Measurements from ENCODE around the gene INMT.

DNA sequence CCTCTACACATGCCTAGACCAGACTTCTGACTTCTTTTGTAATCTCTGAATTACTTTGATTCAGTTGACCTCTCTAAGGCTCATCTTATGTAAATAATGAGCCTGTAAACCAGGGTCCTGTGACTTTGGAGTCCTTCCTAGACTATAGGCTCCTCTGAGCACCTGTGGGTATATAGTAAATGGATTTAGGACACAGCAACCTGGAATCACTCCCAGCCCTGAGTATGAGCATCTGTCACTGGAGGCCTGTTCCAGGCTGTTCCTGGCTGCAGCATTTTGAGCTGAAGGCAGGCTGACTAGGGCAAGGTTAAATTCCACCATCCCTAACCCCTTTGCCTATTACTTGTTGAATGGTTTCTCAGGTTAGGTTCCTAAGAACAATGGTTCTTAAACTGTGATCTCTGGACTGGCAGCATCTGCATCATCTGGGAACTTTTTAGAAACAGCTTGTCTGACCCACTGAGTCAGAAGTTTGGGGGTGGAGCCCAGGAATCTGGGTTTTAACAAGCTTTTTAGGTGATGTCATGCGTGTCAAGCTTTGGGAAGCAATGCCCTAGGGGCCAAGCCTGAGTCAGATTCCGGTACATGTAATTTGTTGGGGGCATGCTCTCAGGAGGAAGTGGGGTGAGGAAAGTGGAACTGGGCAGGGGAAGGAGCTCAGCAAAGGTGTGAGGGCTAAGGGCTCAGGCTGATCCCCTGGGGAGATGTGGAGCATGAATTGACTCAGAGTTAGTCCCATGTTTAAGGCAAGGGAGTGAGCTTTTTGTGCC lies 47.5 kb downstream of the INMT start:
- no peak for TF ChIP-seq CTCF (IDR thresholded peaks at IDR 0.05; ENCODE audit: low read depth, low read length, missing input control)
- TF ChIP-seq, protein P1, sequence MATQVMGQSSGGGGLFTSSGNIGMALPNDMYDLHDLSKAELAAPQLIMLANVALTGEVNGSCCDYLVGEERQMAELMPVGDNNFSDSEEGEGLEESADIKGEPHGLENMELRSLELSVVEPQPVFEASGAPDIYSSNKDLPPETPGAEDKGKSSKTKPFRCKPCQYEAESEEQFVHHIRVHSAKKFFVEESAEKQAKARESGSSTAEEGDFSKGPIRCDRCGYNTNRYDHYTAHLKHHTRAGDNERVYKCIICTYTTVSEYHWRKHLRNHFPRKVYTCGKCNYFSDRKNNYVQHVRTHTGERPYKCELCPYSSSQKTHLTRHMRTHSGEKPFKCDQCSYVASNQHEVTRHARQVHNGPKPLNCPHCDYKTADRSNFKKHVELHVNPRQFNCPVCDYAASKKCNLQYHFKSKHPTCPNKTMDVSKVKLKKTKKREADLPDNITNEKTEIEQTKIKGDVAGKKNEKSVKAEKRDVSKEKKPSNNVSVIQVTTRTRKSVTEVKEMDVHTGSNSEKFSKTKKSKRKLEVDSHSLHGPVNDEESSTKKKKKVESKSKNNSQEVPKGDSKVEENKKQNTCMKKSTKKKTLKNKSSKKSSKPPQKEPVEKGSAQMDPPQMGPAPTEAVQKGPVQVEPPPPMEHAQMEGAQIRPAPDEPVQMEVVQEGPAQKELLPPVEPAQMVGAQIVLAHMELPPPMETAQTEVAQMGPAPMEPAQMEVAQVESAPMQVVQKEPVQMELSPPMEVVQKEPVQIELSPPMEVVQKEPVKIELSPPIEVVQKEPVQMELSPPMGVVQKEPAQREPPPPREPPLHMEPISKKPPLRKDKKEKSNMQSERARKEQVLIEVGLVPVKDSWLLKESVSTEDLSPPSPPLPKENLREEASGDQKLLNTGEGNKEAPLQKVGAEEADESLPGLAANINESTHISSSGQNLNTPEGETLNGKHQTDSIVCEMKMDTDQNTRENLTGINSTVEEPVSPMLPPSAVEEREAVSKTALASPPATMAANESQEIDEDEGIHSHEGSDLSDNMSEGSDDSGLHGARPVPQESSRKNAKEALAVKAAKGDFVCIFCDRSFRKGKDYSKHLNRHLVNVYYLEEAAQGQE (IDR thresholded peaks at IDR 0.05): no peak
- TF ChIP-seq HNF4A (conservative IDR thresholded peaks at IDR 0.05): no peak
- no peak for TF ChIP-seq MAX (IDR thresholded peaks at IDR 0.05)
- no peak for TF ChIP-seq JUND (IDR thresholded peaks at IDR 0.05)
- no peak for TF ChIP-seq SP1 (IDR thresholded peaks at IDR 0.05)
- TF ChIP-seq YY1 (IDR thresholded peaks at IDR 0.05): no peak
- TF ChIP-seq RXRA (IDR thresholded peaks at IDR 0.05): peak in 1 of 2 donors; percentile 52
- no peak for TF ChIP-seq RAD21 (IDR thresholded peaks at IDR 0.05)
- TF ChIP-seq GABPA (IDR thresholded peaks at IDR 0.05 in 1 of 2, conservative IDR thresholded peaks at IDR 0.05 in 1 of 2): no peak
- TF ChIP-seq, protein P2, sequence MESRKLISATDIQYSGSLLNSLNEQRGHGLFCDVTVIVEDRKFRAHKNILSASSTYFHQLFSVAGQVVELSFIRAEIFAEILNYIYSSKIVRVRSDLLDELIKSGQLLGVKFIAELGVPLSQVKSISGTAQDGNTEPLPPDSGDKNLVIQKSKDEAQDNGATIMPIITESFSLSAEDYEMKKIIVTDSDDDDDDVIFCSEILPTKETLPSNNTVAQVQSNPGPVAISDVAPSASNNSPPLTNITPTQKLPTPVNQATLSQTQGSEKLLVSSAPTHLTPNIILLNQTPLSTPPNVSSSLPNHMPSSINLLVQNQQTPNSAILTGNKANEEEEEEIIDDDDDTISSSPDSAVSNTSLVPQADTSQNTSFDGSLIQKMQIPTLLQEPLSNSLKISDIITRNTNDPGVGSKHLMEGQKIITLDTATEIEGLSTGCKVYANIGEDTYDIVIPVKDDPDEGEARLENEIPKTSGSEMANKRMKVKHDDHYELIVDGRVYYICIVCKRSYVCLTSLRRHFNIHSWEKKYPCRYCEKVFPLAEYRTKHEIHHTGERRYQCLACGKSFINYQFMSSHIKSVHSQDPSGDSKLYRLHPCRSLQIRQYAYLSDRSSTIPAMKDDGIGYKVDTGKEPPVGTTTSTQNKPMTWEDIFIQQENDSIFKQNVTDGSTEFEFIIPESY (IDR thresholded peaks at IDR 0.05): no peak
- no peak for TF ChIP-seq EGR1 (IDR thresholded peaks at IDR 0.05; ENCODE audit: low read depth in 2 of 2)
- no peak for TF ChIP-seq ATF3 (IDR thresholded peaks at IDR 0.05)
